Hepatocyte (in vitro differentiated cells): Measurements from ENCODE around the gene CHCHD6.

Source experiments
- EZH2 ChIP-seq: fragments of 200-600 bp; sonication (generic); IDR thresholded peaks from 2 replicates; pipeline ENCODE4 v1.6.1; 2016; ENCODE audit warnings: antibody characterized with exemption, mild to moderate bottlenecking, borderline replicate concordance
- TF ChIP-seq, protein P1 (sequence below): fragments of 200-600 bp; sonication (generic); IDR thresholded peaks from 2 replicates; pipeline ENCODE4 v1.5.1; 2016; ENCODE audit warnings: antibody characterized with exemption, mild to moderate bottlenecking; ENCODE audit not compliant: poor library complexity

DNA sequence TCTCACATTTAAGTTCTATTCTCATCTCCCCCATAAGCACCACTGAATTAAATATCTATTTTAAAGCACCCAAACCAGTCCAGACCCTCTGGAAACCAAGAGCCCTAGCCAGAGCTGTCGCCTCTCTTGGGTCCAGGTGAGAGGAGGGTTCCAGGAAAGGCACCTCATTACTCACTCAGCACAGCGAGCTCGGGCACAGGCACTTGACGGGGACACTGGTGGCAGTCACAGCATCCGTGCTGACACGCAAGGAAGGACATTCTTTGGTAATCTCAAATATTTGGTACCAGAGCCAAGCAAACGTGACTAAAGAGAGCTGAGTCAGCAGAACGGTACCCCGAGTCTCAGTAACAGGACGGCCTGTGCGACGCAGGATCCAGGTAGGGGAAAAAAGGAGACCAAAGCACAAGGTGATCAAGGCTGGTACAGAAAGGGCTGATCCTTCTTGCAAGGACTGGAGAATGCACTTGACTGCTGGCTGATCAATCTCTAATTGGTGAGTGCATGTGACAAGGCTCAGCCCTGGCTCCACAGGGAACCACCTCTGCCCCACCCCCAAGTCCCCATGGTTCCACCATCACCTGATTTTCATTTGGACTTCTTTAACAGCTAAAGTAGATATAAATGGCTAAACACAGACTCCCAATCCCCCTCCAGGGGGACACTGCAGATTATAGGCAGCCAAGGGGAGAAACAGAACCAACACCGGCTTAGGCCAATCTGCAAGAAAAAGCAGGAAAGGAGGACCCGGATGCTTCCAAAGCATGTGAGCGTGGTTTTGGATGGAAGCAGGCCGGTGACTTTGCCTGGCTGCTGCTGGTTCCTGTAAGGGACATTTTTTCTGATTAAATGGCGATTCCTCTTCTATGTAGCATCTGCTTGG, 61.4 kb downstream of the CHCHD6 start:
- TF ChIP-seq, protein P1, sequence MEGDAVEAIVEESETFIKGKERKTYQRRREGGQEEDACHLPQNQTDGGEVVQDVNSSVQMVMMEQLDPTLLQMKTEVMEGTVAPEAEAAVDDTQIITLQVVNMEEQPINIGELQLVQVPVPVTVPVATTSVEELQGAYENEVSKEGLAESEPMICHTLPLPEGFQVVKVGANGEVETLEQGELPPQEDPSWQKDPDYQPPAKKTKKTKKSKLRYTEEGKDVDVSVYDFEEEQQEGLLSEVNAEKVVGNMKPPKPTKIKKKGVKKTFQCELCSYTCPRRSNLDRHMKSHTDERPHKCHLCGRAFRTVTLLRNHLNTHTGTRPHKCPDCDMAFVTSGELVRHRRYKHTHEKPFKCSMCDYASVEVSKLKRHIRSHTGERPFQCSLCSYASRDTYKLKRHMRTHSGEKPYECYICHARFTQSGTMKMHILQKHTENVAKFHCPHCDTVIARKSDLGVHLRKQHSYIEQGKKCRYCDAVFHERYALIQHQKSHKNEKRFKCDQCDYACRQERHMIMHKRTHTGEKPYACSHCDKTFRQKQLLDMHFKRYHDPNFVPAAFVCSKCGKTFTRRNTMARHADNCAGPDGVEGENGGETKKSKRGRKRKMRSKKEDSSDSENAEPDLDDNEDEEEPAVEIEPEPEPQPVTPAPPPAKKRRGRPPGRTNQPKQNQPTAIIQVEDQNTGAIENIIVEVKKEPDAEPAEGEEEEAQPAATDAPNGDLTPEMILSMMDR, result no peak
- no peak for TF ChIP-seq EZH2
